Measurements from ENCODE around the gene ZNF579.

Gene ZNF579

DNA sequence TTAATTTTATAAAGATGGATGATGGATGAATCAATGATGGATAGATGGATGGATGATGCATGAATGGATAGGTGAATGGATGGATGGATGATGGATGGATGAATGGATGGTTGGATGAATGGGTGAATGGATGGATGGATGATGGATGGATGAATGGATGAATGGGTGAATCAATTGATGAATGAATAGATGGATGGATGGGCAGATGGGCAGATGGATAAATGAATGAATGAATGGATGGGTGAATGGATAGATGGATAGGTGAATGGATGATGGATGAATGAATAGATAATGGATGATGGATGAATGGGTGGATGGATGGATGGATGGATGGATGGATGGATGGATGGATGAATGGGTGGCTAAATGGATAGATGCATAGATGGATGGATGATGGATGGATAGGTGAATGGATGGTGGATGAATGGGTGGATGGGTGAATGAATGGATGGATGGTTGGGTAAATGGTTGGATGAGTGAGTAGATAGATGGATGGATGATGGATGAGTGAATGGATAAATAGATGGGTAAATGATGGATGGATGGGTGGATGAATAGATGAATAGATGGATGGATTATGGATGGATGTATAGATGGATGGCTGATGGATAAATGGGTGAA lies 12.8 kb downstream of the ZNF579 start:
- DNase-seq, result no peak

DNA sequence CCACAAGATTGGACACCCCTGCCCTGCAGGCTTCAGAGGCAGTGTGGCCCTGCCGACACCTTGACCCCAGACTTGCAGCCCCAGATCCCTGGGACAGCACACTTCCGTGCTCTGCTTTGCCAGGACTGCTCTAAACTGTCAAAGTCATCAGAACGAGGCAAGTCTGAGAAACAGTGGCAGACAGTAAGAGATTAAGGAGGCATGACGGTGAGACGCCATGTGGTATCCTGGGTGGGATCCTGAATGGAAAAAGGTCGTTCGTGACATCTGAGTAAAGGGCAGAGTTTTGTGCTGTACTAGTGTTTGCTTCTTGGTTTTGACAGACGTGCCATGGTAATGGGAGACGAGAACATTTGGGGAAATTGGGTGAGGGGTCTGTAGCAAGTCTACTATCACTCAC lies 13.8 kb downstream of the ZNF579 start:
- DNase-seq, result no peak

- DNase-seq, result no peak
Observed at GRCh38 chr19:55563261-55563690, 17.4 kb downstream of the ZNF579 start.

DNA sequence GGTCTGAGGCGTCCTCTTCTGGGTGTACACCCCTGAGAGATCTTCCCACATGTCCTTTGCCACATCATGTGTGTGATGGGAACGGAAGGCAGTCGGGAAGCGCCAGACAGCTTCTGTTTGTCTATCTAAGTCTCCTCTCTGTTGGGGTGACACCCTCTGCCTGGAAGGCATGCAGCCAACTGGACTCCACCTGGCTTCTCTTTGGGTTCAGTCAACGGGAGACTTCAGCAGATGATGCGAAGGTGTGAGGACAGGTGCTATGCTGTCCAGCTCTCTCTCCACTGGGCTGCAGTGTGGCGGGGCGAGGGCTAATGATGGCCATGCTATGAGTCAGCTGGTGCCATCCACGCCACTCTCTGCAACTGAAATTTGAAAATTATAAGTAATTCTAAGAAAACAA lies 21.0 kb downstream of the ZNF579 start:
- DNase-seq, result no peak

DNA sequence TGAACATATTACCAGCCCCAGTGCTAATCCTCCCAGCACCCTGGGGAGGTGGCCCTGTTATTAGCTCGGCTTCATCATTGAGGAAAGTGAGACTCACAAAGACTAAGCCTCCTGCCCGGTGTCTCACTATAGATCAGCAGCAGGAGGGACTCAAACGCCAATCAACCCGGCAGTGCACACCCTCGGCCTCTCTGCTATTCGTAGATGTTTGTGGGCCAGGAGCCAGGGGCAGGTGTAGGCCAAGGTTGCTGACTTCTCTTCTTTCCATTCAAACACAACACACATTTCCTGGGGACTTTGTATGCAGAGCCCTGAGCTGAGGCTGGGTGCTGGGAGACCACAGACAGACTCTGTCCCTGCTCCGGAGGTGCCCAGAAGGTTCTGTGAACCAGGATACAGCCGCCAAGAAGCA lies 25.9 kb downstream of the ZNF579 start:
- no peak for DNase-seq

DNA sequence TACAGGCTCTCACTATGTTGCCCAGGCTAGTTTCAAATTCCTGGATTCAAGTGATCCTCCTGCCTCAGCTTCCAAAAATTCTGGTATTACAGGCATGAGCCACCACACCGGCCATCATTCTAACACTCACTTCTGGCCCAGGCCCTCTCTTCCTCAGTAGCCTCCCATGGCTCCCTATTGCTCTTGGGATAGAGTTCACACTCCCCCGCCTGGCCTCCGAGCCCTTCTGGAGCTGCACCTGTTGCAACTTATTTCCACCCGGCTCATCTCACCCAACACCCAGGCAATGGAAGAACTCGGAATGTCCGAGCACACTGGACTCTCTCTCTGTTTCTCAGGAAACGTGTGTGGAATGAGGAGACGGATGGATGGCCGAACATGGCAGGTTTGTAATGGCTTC lies 26.3 kb downstream of the ZNF579 start:
- DNase-seq, result no peak

DNA sequence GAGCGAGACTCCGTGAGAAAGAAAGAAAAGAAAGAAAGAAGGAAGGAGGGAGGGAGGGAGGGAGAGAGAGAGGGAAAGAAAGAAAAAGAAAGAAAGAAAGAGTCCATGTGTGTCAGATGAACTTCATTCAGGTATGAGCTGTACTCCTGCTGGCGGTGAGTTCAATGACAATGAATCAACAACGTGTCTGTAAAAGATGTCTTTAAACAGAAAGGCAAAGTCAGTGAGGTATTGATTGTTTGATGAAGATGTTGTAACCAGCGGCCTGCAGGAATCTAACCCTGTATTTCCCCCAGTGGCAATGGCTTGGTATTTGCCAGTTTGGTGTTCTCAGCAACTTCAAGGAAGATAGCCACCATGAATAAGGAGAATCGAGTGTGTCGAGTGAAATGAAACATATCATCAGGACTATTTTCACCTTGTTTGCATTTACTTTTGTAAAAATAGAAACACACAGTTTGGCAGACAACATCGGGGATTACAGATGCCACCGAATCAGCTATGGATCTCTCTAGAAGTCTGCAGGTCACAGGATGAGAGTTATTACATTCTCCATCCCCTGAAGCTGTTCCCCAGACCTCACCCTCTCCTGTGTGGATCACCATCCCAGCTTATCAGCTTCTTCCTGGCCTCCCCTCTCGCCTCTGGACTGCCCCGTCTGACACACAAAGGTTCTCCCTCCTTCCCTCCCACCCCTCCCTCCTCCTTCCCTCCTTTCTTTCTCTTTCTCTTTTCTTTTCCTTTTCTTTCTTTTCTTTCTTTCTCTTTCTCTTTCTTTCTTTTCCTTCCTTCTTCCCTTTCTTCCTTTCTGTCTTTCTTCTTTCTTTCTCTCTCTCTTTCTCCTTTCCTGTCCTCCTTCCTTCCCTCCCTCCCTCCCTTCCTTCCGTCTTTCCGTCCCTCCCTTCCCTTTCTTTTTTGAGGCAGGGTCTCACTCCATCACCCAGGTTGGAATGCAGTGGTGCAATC lies 27.1 kb downstream of the ZNF579 start:
- DNase-seq, result no peak

GRCh38 chr19:55552620-55553019 lies 28.0 kb downstream of the ZNF579 start:
- DNase-seq, result no peak

GRCh38 chr19:55552206-55552605 lies 28.4 kb downstream of the ZNF579 start:
- DNase-seq, result no peak

DNA sequence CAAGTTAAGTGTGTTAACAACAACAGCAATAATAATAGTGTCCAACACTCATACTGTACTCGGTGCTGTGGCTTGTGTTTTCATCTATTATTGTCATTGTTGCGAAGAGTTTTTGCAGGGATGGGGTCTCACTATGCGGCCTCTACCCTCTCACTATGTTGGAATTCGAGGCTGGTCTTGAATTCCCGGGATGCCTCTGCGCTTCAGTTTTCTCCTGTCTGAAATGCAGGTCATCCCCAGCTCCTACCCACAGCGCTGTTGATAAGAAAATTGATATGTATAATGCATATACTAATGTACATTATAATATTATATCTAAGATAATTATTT lies 30.4 kb downstream of the ZNF579 start:
- DNase-seq, result no peak

GRCh38 chr19:55549500-55550320 lies 30.9 kb downstream of the ZNF579 start:
- DNase-seq, result no peak

- DNase-seq, result peak; percentile 82
Observed at GRCh38 chr19:55546822-55547614, 33.6 kb downstream of the ZNF579 start.

GRCh38 chr19:55546011-55546410 lies 34.6 kb downstream of the ZNF579 start:
- DNase-seq, result no peak

DNA sequence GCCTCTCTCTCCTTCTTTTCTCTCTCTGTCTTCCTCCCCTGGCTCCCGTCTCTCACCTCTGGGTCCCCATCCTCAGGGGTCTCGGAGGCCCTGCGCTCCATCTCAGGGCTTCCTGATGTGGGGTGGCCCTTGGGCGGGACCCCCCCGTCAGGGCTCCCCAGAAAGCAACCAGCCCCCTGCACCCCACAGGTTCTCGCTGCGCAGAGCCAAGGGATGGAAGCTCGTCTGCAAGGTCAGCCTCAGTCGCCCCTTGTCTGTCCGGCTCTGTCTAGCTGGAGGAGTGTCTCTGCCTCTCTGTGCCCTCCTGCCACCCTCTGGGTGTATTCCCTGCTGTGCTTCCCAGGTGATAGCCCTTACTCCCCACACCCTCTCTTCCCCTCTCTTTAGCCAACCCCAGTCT lies 35.2 kb downstream of the ZNF579 start, which contains the start of gene SBK3:
SBK3 (minus strand) TSS at position 101 of the 400 bp plus-strand sequence; CDS start at position 101, 0 bp downstream.
- DNase-seq, result no peak

DNA sequence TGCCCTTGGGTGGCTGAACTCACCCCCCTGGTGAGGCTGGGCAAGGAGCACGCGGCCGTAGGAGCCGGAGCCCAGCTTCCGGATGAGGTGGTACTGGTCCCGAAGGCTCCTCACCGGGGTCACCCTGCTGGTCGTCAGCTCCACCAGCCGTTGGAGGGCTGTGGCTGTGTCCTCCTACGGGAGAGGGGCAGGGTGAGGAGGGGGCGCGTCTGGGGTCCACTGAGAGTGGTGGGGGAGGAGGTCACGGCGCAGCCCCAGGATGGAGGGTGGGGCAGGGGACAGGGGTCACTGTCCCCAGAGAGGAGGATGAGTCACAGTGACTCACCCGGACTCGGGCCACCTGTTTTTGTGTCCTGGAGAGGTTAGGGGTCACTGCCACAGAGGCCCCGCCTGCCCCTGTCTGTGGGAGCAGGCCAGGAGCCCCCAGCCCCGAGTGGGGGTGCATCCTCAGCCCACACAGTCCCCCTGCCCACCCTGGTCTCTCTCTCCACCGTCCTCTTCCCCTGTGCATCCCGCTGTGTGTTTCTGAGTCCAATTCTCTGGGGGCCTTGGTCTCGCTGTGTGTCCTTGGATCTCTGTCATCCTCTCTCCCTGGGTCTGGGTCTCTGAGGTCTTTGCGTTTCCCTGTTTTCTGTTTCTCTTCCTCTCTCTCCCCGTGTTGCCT lies 35.7 kb downstream of the ZNF579 start:
- no peak for DNase-seq

DNA sequence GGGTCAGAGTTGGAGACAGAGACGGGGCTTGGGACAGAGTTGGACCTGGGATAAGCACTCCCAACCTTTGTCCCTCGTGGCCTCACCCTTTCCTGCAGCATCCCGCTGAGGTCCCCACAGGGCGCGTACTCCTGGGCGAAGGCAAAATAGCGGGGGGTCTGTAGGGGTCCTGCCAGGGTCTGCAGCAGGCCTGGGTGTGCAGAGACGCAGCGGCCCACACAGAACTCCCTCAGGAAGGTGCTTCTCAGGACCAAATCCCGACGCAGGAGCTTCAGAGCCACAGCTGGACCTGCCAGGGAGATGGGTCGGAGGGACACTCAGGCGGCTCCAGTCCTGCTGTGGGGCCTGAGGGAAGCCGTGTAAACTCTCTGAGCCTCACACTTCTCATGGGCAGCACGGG lies 36.6 kb downstream of the ZNF579 start:
- DNase-seq, result no peak

DNA sequence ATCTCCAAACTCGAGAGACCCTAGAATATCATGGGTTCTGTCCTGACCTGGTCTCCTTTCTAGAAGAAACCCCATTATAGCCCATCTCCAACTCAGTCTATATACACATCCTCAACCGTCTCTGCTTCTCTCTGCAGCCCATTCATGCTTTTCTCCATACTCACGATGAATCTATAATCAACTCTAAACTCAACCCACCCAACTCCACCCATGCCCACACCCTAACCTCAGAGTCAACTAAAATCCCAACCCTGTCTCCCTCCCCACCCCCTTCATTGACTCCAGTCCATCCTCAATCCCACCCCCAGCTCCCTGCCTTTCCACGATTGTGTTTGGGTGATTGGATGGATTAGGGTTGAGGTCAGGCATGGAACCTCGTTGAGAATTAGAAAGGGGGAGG lies 37.1 kb downstream of the ZNF579 start:
- DNase-seq, result no peak

DNA sequence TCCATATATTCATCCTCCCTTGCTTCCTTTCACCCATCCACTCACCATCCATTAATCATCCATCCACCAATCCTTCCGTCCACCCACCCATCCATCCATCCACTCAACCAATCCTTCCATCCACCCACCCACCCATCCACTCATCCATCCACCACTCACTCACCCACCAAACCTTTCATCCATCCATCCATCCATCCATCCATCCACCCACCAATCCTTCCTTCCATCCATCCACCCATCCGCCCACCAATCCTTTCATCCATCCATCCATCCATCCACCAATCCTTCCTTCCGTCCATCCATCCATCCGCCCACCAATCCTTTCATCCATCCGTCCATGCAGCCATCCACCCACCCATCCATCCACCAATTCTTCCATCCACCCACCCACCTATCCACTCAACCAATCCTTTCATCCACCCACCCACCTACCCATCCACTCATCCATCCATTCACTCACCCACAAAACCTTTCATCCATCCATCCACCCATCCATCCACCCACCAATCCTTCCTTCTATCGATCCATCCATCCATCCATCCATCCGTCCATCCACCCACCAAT lies 38.3 kb downstream of the ZNF579 start:
- no peak for DNase-seq

GRCh38 chr19:55541091-55541490 lies 39.6 kb downstream of the ZNF579 start:
- DNase-seq, result no peak

GRCh38 chr19:55540619-55541018 lies 40.0 kb downstream of the ZNF579 start:
- DNase-seq, result no peak
